Measurements from ENCODE around the gene RAD23B. TPM values are rescaled to one million over a fixed set of nuclear protein-coding genes. Genes with fewer than 3 reads are reported as not detected.
A peak's percentile ranks its signal among the peaks of the same experiment; 100 is the strongest.

RAD23B gene
- total and polyA plus RNA-seq, 2 of the 13 experiments (the other 11 are each of a cell fraction or from before 2014, with no cell fraction given) = 133 to 156 TPM

GRCh38 chr9:107282759-107283622, at the start of gene RAD23B (continued):
- no peak; the same call in 1 of the 2 replicates for TF ChIP-seq MLXIP (CRISPR knock-in tag; IDR thresholded peaks at IDR 0.05; ENCODE audit: borderline replicate concordance)
- TF ChIP-seq ZNF256 (CRISPR knock-in tag; conservative IDR thresholded peaks at IDR 0.05) = no peak; the same call in 1 of the 2 replicates
- peak; percentile 27 for TF ChIP-seq TBL1XR1 (IDR thresholded peaks at IDR 0.05; ENCODE audit: borderline replicate concordance, low read length, partially characterized antibody)
- TF ChIP-seq DDIT3 (CRISPR knock-in tag; IDR thresholded peaks at IDR 0.05) = no peak
- TF ChIP-seq, protein P1, sequence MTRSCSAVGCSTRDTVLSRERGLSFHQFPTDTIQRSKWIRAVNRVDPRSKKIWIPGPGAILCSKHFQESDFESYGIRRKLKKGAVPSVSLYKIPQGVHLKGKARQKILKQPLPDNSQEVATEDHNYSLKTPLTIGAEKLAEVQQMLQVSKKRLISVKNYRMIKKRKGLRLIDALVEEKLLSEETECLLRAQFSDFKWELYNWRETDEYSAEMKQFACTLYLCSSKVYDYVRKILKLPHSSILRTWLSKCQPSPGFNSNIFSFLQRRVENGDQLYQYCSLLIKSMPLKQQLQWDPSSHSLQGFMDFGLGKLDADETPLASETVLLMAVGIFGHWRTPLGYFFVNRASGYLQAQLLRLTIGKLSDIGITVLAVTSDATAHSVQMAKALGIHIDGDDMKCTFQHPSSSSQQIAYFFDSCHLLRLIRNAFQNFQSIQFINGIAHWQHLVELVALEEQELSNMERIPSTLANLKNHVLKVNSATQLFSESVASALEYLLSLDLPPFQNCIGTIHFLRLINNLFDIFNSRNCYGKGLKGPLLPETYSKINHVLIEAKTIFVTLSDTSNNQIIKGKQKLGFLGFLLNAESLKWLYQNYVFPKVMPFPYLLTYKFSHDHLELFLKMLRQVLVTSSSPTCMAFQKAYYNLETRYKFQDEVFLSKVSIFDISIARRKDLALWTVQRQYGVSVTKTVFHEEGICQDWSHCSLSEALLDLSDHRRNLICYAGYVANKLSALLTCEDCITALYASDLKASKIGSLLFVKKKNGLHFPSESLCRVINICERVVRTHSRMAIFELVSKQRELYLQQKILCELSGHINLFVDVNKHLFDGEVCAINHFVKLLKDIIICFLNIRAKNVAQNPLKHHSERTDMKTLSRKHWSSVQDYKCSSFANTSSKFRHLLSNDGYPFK (CRISPR knock-in tag; IDR thresholded peaks at IDR 0.05; ENCODE audit: borderline replicate concordance) = peak; percentile 26; the same call in 1 of the 2 replicates
- TF ChIP-seq ZFP82 (CRISPR knock-in tag; IDR thresholded peaks at IDR 0.05; ENCODE audit: borderline replicate concordance) = no peak
- peak; percentile 34; the same call in 1 of the 2 replicates for TF ChIP-seq HMGXB3 (CRISPR knock-in tag; IDR thresholded peaks at IDR 0.05; ENCODE audit: borderline replicate concordance)
- peak; percentile 91; the same call in 1 of the 2 replicates for TF ChIP-seq ZBTB46 (CRISPR knock-in tag; IDR thresholded peaks at IDR 0.05; ENCODE audit: borderline replicate concordance)
- TF ChIP-seq KDM2A (CRISPR knock-in tag; IDR thresholded peaks at IDR 0.05; ENCODE audit: borderline replicate concordance, low read depth) = peak; percentile 80
- no peak; the same call in 1 of the 2 replicates for TF ChIP-seq ZNF782 (CRISPR knock-in tag; IDR thresholded peaks at IDR 0.05; ENCODE audit: borderline replicate concordance)
- TF ChIP-seq, protein P2, sequence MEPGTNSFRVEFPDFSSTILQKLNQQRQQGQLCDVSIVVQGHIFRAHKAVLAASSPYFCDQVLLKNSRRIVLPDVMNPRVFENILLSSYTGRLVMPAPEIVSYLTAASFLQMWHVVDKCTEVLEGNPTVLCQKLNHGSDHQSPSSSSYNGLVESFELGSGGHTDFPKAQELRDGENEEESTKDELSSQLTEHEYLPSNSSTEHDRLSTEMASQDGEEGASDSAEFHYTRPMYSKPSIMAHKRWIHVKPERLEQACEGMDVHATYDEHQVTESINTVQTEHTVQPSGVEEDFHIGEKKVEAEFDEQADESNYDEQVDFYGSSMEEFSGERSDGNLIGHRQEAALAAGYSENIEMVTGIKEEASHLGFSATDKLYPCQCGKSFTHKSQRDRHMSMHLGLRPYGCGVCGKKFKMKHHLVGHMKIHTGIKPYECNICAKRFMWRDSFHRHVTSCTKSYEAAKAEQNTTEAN (CRISPR knock-in tag; conservative IDR thresholded peaks at IDR 0.05) = no peak
- TF ChIP-seq ZNF263 (CRISPR knock-in tag; IDR thresholded peaks at IDR 0.05) = peak; percentile 37; the same call in 1 of the 2 replicates

All from HepG2 (cell line).